ENCODE measurements around the gene ZNF710.

ZNF710 gene

GRCh38 chr15:90006217-90007075, 5.3 kb downstream of the ZNF710 start:
- no peaks in the 10 kb centered on the region for H3K27me3 ChIP-seq
- peaks cover 0 to 6% (median 0%) of the 10 kb centered on the region in 3 donors for H3K36me3 ChIP-seq
- no peak for DNase-seq
- no peak overlapping the region for H3K27ac ChIP-seq
- intact Hi-C loops (cut with DNase I; ENCODE audit: low total_unique reads) = loop anchor here (10.0 kb wide), 1 partner anchor 58 kb away; no protein-coding TSS in a partner anchor
- no peak overlapping the region for H3K4me3 ChIP-seq
- H3K4me1 ChIP-seq = peaks cover 0 to 40% (median 16%) of the 10 kb centered on the region in 4 donors
- TF ChIP-seq CTCF (IDR thresholded peaks at IDR 0.05) = no peak
- H3K9me3 ChIP-seq = peaks cover 0 to 7% (median 4%) of the 10 kb centered on the region in 3 donors

- no peak for DNase-seq
- Histone ChIP-seq H3K4me1 (peaks cover 0 to 40% (median 16%) of the 10 kb centered on the region in 4 donors), H3K4me3 (no peak overlapping the region), H3K36me3 (peaks cover 0 to 6% (median 4%) of the 10 kb centered on the region in 3 donors), H3K9me3 (peaks cover 0 to 13% (median 5%) of the 10 kb centered on the region in 3 donors), H3K27ac (no peak overlapping the region), H3K27me3 (no peaks in the 10 kb centered on the region)
- intact Hi-C loops (cut with DNase I; ENCODE audit: low total_unique reads) = loop anchor here (10.0 kb wide), 1 partner anchor 58 kb away; no protein-coding TSS in a partner anchor
- TF ChIP-seq CTCF (IDR thresholded peaks at IDR 0.05) = no peak
These were observed 5.9 kb downstream of the ZNF710 start for GRCh38 chr15:90007076-90007460.

- no peak for TF ChIP-seq CTCF (IDR thresholded peaks at IDR 0.05)
- Histone ChIP-seq H3K27ac (no peak overlapping the region), H3K4me3 (no peak overlapping the region), H3K27me3 (no peaks in the 10 kb centered on the region), H3K36me3 (peaks cover 0 to 6% (median 6%) of the 10 kb centered on the region in 3 donors), H3K4me1 (peaks cover 0 to 28% (median 11%) of the 10 kb centered on the region in 4 donors), H3K9me3 (peaks cover 0 to 18% (median 5%) of the 10 kb centered on the region in 3 donors)
- intact Hi-C loops (cut with DNase I; ENCODE audit: low total_unique reads) = loop anchor here (10.0 kb wide), 1 partner anchor 56 kb away; no protein-coding TSS in a partner anchor
- DNase-seq = no peak
These were observed 7.5 kb downstream of the ZNF710 start for GRCh38 chr15:90008607-90009006.

GRCh38 chr15:90009301-90010022, 8.3 kb downstream of the ZNF710 start:
- intact Hi-C loops (cut with DNase I; ENCODE audit: low total_unique reads) = loop anchor here (10.0 kb wide), 1 partner anchor 55 kb away; no protein-coding TSS in a partner anchor
- no peak overlapping the region for H3K4me3 ChIP-seq

More at GRCh38 chr15:90009301-90010022, 8.3 kb downstream of the ZNF710 start:
- no peak for TF ChIP-seq CTCF (IDR thresholded peaks at IDR 0.05)
- H3K27me3 ChIP-seq = no peaks in the 10 kb centered on the region
- H3K27ac ChIP-seq = no peak overlapping the region
- no peak for DNase-seq
- H3K9me3 ChIP-seq = peaks cover 0 to 18% (median 5%) of the 10 kb centered on the region in 3 donors
- peaks cover 0 to 6% (median 6%) of the 10 kb centered on the region in 3 donors for H3K36me3 ChIP-seq
- peaks cover 0 to 19% (median 7%) of the 10 kb centered on the region in 4 donors for H3K4me1 ChIP-seq
